Thoracic aorta (tissue), 2 donors: ENCODE data around the gene ATRN. TPM values are rescaled to one million over a fixed set of nuclear protein-coding genes. Genes with fewer than 3 reads are reported as not detected.

Source experiments
- ATAC-seq: fragments of 150-250 bp; one replicate; pipeline ENCODE4 v1.8.0; 2017; ENCODE audit warnings: low read depth; ENCODE audit not compliant: insufficient number of reproducible peaks, low FRiP score
- DNase-seq: peaks from one replicate; pipeline ENCODE4 v3.0.0-alpha.2; 2020; ENCODE audit warnings: low spot score
- H3K27ac ChIP-seq, 2 donors: fragments of 200-600 bp; sonication (generic); 1 replicate in 1 of 2; 2 replicates in 1 of 2; pipeline ENCODE4 v1.5.1; 2016; ENCODE audit warnings: mild to moderate bottlenecking in 2 of 2, moderate library complexity in 2 of 2
- H3K27me3 ChIP-seq: fragments of 200-600 bp; sonication (generic); replicated peaks from 2 replicates; pipeline ENCODE4 v1.6.0; 2016; ENCODE audit warnings: mild to moderate bottlenecking; ENCODE audit not compliant: insufficient read depth
- H3K36me3 ChIP-seq: fragments of 200-600 bp; sonication (generic); one replicate; pipeline ENCODE4 v1.5.1; 2016
- H3K4me1 ChIP-seq, 2 donors: fragments of 200-600 bp; sonication (generic); 1 replicate in 1 of 2; 2 replicates in 1 of 2; pipeline versions ENCODE4 v1.5.1 to v1.6.0; 2016; ENCODE audit warnings: low read depth in 2 of 2, mild to moderate bottlenecking in 1 of 2; ENCODE audit not compliant: control insufficient read depth in 1 of 2
- H3K4me3 ChIP-seq: fragments of 200-600 bp; sonication (generic); 2 replicates; pipeline ENCODE4 v1.5.1; 2016; ENCODE audit warnings: mild to moderate bottlenecking
- H3K9me3 ChIP-seq: fragments of 200-600 bp; sonication (generic); 2 replicates; pipeline ENCODE4 v1.5.1; 2016
- total RNA-seq, 2 donors: library from RNA; depleted of rRNA; stranded (reverse); fragments of >200 nt; gene quantifications; one replicate each; pipeline versions ENCODE4 v1.1.0 to v1.2.3, GENCODE V29; 2016
- TF ChIP-seq, protein P1 (sequence below): fragments of 200-600 bp; sonication (generic); IDR thresholded peaks from one replicate; pipeline ENCODE4 v1.5.1; 2019; ENCODE audit warnings: antibody characterized with exemption

ATRN gene
- total RNA-seq, 2 donors from 2014 or later, result 25.0 to 32.9 TPM

DNA sequence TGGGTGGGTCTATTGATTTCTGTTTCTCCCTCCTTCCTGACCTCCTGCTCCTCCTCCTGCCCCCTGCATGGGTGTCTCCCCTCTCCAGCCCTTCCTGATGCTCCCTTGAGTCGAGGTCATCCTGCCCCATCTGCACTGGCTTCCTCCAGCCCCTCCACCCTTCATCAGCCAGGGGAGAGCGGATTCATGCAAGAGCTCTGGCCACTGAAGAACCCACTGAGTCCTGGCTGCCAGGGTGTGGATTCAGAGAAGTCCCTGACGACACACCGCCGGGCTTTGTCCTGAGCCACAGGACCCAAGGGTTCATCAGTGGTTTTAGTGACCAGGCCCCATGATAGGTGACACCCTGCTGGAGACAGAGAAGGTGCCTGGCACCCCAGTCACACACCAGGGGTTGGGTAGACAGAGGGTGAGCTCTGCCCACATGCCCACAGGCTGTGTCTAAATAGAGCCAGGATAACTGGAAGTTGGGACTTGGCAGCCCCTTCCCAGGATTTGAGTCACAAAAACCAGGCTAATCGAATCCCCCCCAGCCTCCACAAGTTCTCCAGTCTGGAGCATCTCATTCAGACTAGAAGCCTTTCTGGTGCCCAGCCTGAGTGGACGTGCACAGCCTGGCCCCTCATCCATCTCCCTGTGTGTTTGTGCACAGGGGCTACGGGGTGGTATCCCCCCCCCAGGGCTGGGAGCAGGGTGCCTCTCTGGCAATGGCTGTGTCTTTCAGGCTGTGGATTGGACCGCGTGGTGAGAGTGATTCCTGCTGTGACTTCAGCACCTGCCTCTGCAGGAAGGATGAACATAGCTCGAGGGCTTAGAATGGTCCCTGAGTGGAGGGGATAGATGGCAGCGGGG lies 191.2 kb downstream of the ATRN start:
- H3K27ac ChIP-seq, result no peak overlapping the region
- H3K4me1 ChIP-seq, result peaks cover 0 to 9% of the 10 kb centered on the region in 2 donors
- H3K9me3 ChIP-seq, result no peaks in the 10 kb centered on the region
- H3K4me3 ChIP-seq, result no peak overlapping the region
- H3K27me3 ChIP-seq, result no peaks in the 10 kb centered on the region
- H3K36me3 ChIP-seq, result no peaks in the 10 kb centered on the region
- no peak for DNase-seq
- TF ChIP-seq, protein P1, sequence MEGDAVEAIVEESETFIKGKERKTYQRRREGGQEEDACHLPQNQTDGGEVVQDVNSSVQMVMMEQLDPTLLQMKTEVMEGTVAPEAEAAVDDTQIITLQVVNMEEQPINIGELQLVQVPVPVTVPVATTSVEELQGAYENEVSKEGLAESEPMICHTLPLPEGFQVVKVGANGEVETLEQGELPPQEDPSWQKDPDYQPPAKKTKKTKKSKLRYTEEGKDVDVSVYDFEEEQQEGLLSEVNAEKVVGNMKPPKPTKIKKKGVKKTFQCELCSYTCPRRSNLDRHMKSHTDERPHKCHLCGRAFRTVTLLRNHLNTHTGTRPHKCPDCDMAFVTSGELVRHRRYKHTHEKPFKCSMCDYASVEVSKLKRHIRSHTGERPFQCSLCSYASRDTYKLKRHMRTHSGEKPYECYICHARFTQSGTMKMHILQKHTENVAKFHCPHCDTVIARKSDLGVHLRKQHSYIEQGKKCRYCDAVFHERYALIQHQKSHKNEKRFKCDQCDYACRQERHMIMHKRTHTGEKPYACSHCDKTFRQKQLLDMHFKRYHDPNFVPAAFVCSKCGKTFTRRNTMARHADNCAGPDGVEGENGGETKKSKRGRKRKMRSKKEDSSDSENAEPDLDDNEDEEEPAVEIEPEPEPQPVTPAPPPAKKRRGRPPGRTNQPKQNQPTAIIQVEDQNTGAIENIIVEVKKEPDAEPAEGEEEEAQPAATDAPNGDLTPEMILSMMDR, result no peak
- ATAC-seq, result no peak

DNA sequence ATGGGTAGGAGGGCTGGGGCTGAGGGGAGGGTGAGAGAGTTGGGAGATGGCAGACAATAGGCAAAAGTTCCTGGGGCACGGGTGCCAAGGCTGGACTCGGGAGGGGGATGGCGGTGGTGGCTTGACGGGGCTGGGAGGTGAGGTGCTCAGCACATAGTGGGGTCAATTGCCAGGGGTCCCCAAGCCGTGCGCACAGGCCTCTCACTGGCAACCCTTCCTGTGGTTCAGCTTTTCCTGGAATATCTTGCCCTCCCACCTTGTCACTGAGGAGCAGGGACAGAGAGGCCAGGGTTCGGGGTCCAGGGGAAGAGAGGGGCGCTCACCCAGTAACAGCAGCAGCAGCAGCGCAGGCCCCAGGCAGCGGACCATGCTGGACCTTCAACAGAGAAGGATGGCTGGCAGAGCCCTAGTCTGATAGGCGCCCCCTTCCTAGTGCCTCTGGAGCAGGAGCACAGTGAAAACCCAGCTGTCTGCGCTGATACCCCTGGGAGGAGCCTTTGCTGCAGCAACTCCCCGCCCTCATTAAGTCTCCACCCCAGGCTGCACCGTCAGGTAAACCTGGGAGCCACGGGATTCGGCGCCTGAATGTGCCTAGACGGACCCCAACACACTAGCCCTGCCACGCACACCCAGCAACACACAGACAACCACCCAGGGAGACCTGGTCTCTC lies 192.3 kb downstream of the ATRN start, which contains the start of gene GFRA4:
GFRA4 (minus strand) TSS at position 369 of the 671 bp plus-strand sequence; CDS start at position 369, 0 bp downstream.
- DNase-seq, result no peak
- H3K27me3 ChIP-seq, result no peaks in the 10 kb centered on the region
- no peaks in the 10 kb centered on the region for H3K36me3 ChIP-seq
- no peaks in the 10 kb centered on the region for H3K9me3 ChIP-seq
- no peak for ATAC-seq
- peaks cover 0 to 9% of the 10 kb centered on the region in 2 donors for H3K4me1 ChIP-seq
- no peak within 1 kb of the TSS for H3K4me3 ChIP-seq
- no peak within 1 kb of the TSS for H3K27ac ChIP-seq
- TF ChIP-seq, protein P1, result no peak

DNA sequence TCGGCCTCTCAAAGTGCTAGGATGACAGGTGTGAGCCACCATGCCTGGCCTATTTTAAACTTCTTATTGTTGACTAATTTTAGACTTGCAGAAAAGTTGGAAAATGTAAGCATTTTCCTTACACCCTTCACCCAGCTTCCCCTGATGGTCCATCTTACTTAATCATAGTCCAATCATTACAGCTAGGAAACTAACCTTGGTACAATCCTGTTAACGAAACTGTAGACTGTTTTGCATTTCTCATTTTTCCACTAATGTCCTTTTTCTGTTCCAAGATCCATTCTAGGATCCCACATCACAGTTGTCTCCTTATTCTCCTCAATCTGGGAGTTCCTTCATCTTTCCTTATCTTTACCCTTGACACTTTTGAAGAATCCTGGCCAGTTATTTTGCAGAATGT lies 193.0 kb downstream of the ATRN start:
- no peaks in the 10 kb centered on the region for H3K27me3 ChIP-seq
- no peak overlapping the region for H3K4me3 ChIP-seq
- ATAC-seq (no peak), DNase-seq (no peak)
- H3K9me3 ChIP-seq, result no peaks in the 10 kb centered on the region
- no peak overlapping the region for H3K27ac ChIP-seq
- TF ChIP-seq, protein P1, result no peak
- H3K4me1 ChIP-seq, result peaks cover 0 to 9% of the 10 kb centered on the region in 2 donors
- H3K36me3 ChIP-seq, result peaks cover 4% of the 10 kb centered on the region

DNA sequence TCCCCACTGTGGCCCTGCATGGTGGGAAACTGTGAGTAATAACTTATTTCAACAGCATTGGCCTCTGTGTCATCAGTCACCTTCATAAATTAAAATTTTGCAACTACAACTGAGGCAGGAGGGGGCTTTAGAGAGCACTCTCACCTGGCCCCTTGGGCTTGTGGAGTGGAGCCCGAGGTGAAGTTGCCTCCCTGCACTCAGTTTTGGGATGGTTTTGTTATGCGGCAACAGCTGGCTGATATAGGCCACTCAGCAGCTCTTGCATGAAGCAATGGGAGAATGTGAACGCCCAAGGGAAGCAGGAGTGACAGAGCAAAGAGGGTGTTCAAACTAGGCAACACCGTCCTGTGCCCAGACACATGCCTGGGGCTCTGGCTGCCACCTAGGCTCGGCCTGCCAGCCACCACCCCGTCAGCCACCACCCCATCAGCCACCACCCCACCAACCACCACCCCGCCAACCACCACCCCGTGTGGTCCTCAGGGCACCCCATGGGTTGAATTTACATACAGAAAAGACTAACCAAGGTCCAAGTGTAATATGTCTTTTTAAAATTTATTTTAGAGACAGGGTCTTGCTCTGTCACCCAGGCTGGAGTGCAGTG lies 196.7 kb downstream of the ATRN start:
- TF ChIP-seq, protein P1, result no peak
- ATAC-seq (no peak), DNase-seq (no peak)
- no peaks in the 10 kb centered on the region for H3K27me3 ChIP-seq
- no peak overlapping the region for H3K27ac ChIP-seq
- no peaks in the 10 kb centered on the region for H3K9me3 ChIP-seq
- no peak overlapping the region for H3K4me3 ChIP-seq
- H3K36me3 ChIP-seq, result peaks cover 15% of the 10 kb centered on the region
- H3K4me1 ChIP-seq, result no peaks in the 10 kb centered on the region
